Osteoblast (primary cell): ENCODE measurements around the gene DENND6B. TPM values are rescaled to one million over a fixed set of nuclear protein-coding genes. Genes with fewer than 3 reads are reported as not detected.
A peak's percentile ranks its signal among the peaks of the same experiment; 100 is the strongest.

Source experiments
- DNase-seq: peaks from one replicate; pipeline ENCODE4 v3.0.0; 2011; ENCODE audit warnings: low spot score, mixed read lengths; ENCODE audit not compliant: insufficient read length; ENCODE audit errors: missing footprints
- H2AFZ ChIP-seq: 2 replicates; pipeline ENCODE4 v1.6.0; 2011; ENCODE audit warnings: mild to moderate bottlenecking, low read length
- H3K27ac ChIP-seq: 2 replicates; pipeline ENCODE4 v1.5.1; 2011; ENCODE audit warnings: mild to moderate bottlenecking, low read depth, low read length, moderate library complexity
- H3K27me3 ChIP-seq: 2 replicates; pipeline ENCODE4 v1.6.0; 2012; ENCODE audit warnings: mild to moderate bottlenecking, control low read depth, inconsistent platforms, low read length, moderate library complexity; ENCODE audit not compliant: insufficient read depth
- H3K36me3 ChIP-seq: 2 replicates; pipeline ENCODE4 v1.5.1; 2011; ENCODE audit warnings: mild to moderate bottlenecking, low read length, control low read depth, moderate library complexity; ENCODE audit not compliant: insufficient read depth
- H3K4me1 ChIP-seq: 2 replicates; pipeline ENCODE4 v1.5.1; 2011; ENCODE audit warnings: mild to moderate bottlenecking, low read length, control low read depth, moderate library complexity; ENCODE audit not compliant: insufficient read depth
- H3K4me2 ChIP-seq: 2 replicates; pipeline ENCODE4 v1.6.0; 2011; ENCODE audit warnings: mild to moderate bottlenecking, low read length; ENCODE audit not compliant: insufficient read depth
- H3K4me3 ChIP-seq: fragments of 200-600 bp; sonication (generic); 3 replicates; pipeline ENCODE4 v1.5.1; 2012; ENCODE audit warnings: mild to moderate bottlenecking, low read length, inconsistent platforms; ENCODE audit not compliant: insufficient read depth
- H3K79me2 ChIP-seq: 2 replicates; pipeline ENCODE4 v1.6.0; 2012; ENCODE audit warnings: mild to moderate bottlenecking, low read length, control low read depth, inconsistent platforms; ENCODE audit not compliant: insufficient read depth
- H3K9me3 ChIP-seq: 2 replicates; pipeline ENCODE4 v1.5.1; 2011; ENCODE audit warnings: low read depth, low read length, control low read depth
- H4K20me1 ChIP-seq: 2 replicates; pipeline ENCODE4 v1.6.0; 2012; ENCODE audit warnings: mild to moderate bottlenecking, low read length, control low read depth; ENCODE audit not compliant: insufficient read depth
- total RNA-seq: library from RNA; depleted of rRNA; stranded (reverse); fragments of >200 nt; gene quantifications from 2 replicates; pipeline ENCODE4 v1.2.3, GENCODE V29; 2012
- TF ChIP-seq, protein P1 (sequence below): IDR thresholded peaks from 2 replicates; pipeline ENCODE4 v1.5.1; 2011; ENCODE audit warnings: mild to moderate bottlenecking, low read depth, low read length, moderate library complexity; ENCODE audit errors: extremely low read depth

Gene DENND6B
- total RNA-seq, 1 donor = 6.5 TPM

DNA sequence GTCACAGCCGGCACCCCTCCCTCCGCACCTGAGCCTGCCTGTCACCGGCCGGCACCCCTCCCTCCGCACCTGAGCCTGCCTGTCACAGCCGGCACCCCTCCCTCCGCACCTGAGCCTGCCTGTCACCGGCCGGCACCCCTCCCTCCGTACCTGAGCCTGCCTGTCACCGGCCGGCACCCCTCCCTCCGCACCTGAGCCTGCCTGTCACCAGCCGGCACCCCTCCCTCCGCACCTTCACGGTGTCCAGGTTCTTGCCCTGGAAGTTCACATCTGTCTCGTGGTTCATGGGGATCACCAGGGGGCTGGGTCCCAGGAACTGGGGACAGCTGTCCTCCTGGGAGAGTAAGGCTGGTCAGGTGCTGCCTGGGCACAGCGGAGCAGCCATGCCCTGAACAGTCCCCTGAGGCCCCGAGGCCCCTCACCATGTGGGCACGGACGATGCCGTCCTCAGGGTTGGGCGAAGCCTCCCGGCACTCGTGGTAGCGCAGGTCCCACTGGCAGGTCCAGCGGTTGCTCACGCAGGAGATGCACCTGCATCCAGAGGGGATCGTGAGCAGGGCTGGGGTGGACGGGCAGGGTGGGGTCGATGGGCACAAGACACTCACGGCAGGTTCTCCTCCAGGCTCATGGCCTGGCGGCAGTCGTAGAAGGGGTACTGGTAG is 41.1 kb downstream of the DENND6B start:
- TF ChIP-seq, protein P1, sequence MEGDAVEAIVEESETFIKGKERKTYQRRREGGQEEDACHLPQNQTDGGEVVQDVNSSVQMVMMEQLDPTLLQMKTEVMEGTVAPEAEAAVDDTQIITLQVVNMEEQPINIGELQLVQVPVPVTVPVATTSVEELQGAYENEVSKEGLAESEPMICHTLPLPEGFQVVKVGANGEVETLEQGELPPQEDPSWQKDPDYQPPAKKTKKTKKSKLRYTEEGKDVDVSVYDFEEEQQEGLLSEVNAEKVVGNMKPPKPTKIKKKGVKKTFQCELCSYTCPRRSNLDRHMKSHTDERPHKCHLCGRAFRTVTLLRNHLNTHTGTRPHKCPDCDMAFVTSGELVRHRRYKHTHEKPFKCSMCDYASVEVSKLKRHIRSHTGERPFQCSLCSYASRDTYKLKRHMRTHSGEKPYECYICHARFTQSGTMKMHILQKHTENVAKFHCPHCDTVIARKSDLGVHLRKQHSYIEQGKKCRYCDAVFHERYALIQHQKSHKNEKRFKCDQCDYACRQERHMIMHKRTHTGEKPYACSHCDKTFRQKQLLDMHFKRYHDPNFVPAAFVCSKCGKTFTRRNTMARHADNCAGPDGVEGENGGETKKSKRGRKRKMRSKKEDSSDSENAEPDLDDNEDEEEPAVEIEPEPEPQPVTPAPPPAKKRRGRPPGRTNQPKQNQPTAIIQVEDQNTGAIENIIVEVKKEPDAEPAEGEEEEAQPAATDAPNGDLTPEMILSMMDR = no peak
- Histone ChIP-seq H3K36me3 (peaks cover 72% of the 10 kb centered on the region), H3K27me3 (no peaks in the 10 kb centered on the region), H3K4me2 (no peak overlapping the region), H3K9me3 (no peaks in the 10 kb centered on the region), H4K20me1 (peaks cover 61% of the 10 kb centered on the region), H3K79me2 (peaks cover 77% of the 10 kb centered on the region), H3K4me1 (no peaks in the 10 kb centered on the region), H3K27ac (no peak overlapping the region), H2AFZ (no peak overlapping the region), H3K4me3 (no peak overlapping the region)
- DNase-seq = no peak

DNA sequence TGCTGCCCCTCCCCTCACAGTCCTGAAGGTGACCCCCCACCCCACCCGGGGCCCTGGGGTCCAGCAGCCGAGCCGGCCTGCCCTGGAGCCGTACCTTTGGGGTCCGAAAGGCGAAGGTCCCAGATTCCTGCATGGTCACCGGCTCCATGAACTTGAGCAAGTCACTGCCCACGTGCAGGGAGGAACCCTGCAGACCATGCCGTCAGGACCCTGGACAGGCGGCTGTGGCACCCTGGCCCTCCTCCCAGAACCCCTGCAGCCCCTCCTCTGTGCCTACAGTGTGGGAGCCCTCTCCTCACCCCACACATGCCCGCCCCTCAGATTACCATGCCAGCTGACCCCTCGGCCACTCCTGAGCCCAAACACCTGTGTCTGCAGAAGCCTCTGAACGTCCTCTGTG is 42.3 kb downstream of the DENND6B start:
- TF ChIP-seq, protein P1 = no peak
- H2AFZ ChIP-seq = no peak overlapping the region
- no peak overlapping the region for H3K4me2 ChIP-seq
- H3K36me3 ChIP-seq = peaks cover 73% of the 10 kb centered on the region
- no peaks in the 10 kb centered on the region for H3K9me3 ChIP-seq
- H4K20me1 ChIP-seq = peaks cover 49% of the 10 kb centered on the region
- no peak for DNase-seq
- H3K4me1 ChIP-seq = no peaks in the 10 kb centered on the region
- H3K27ac ChIP-seq = no peak overlapping the region
- peaks cover 69% of the 10 kb centered on the region for H3K79me2 ChIP-seq
- H3K4me3 ChIP-seq = no peak overlapping the region
- no peaks in the 10 kb centered on the region for H3K27me3 ChIP-seq

DNA sequence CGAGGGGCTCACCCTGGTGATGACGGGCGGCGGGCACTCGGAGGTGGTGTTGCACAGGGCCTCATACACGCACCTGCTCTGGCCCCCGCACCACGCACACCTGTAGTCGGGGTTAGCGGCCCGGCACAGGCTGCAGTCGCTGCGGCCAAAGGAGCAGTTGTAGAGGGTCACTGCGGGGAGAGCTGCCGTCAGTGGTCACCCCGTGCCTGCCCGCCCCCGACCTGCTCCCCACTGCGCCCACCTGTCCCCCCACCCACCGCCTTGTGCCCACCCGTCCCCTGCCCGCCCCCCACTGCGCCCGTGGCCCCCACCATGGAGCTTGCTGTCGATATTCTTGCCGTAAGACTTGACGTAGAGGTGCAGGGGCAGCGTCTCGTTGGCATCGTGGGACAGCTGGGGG is 43.0 kb downstream of the DENND6B start:
- no peak overlapping the region for H2AFZ ChIP-seq
- no peaks in the 10 kb centered on the region for H3K4me1 ChIP-seq
- H3K4me3 ChIP-seq = no peak overlapping the region
- H3K36me3 ChIP-seq = peaks cover 74% of the 10 kb centered on the region
- no peaks in the 10 kb centered on the region for H3K27me3 ChIP-seq
- no peaks in the 10 kb centered on the region for H3K9me3 ChIP-seq
- no peak for DNase-seq
- H3K4me2 ChIP-seq = no peak overlapping the region
- H3K79me2 ChIP-seq = peaks cover 63% of the 10 kb centered on the region
- TF ChIP-seq, protein P1 = no peak
- peaks cover 43% of the 10 kb centered on the region for H4K20me1 ChIP-seq
- no peak overlapping the region for H3K27ac ChIP-seq

DNA sequence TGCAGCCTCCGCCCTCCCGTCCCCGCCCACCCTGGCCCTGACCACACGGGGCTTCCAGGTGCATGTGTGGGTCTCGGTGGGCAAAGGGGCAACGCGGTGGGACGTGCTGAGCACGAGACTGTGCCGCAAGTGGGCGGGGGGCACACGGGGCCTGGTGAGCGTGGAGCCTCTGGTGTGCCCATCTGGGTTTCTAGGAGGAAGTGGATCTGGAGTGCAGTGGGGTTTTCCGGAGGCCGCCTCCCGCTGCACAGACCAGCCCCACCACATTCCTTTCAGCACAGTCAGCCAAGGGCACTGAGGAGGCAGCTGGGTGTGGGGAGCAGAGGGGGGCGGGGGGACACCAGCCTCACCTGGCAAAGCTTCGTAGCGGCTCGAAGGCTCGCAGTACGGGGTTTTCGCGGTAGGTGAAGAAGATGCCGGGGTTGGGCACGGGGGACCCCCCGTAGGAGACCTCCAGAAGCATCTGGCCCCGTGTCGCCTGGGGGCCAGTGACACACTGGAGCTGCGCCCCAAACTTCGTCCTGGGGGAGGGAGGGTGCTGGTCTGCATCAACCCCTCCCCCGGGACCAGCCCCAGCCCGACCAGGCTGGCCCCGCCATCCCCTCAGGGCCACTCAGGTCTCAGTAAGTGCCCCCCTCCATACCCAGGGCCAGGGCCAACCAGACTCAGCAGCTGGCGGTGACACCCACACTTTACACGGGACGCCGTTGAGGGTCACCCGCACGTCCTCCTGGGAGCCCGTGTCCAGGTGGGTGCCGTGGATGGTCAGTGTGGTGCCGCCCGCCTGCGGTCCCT is 44.3 kb downstream of the DENND6B start:
- Histone ChIP-seq H3K27me3 (no peaks in the 10 kb centered on the region), H4K20me1 (peaks cover 37% of the 10 kb centered on the region), H3K79me2 (peaks cover 53% of the 10 kb centered on the region), H3K4me2 (no peak overlapping the region), H3K9me3 (no peaks in the 10 kb centered on the region), H3K4me3 (no peak overlapping the region), H3K27ac (no peak overlapping the region), H3K36me3 (peaks cover 77% of the 10 kb centered on the region), H3K4me1 (no peaks in the 10 kb centered on the region), H2AFZ (no peak overlapping the region)
- TF ChIP-seq, protein P1 = no peak
- peak; percentile 100 for DNase-seq
